ENCODE measurements around the gene EGFR.

Gene EGFR

DNA sequence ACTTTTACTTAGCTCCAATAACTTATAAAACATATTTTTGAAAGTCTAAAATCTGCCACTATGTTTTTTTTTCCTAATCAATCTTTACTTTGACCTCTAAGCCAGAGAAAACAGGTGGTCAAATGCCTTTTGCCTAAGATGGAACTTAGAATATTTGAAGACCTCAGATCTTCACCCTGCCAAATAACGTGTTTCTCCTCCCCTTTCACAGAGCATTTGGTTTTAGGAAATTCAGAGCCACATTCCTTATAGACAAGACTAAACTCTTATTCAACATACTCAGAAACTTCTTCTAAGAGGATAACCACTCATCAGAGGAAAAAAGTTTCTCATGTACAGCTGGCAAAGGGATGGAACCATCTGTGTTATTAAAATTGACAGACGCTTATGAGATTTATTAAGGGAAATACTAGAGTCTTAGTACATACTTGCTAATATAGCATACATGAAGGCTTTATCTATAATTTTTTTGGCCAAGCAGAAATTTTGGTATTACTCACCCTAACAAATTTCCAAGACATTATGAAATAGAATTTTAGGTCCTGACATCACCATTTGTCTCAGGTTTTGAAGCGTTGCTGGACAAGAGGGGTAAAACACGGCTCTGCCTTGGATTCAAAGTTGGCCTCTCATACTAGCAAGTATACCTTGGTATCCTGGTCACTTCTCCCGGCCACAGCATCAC, 2.6 kb upstream of the EGFR start:
- no peak for DNase-seq

DNA sequence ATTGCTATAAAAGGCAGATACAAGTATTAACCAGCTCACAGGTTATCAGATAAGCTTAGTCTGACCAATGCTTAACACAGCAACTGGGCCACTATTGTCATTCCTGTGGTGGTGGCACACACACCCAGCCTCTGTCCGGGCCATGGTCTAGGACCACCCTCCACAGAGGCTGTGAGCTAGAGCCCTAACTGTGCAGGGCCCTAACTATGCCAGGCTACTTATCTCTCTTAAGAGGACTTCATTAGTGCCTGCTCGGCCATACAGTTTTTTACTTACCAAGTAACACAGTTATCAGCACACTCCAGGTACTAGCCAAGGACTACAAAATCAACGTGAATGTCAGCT, 2.1 kb upstream of the EGFR start:
- no peak for DNase-seq

DNA sequence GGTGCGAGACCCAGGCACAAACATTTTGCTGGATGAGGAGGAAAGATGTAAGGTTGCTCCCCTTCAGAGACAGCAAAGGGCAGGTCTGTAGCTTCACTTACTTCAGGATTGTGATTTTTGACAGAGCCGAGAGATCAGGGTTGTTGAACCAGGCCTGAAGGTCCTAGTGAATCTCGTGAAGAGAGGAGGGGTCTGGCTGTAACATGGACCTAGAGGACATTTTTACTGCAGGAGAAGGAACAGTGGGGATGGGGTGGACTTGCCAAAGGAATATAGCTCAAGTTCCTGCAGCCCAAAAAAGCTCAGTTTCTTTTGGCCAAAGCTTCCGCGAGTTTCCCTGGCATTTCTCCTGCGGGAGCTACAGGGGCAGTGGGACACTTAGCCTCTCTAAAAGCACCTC, 976 bp upstream of the EGFR start:
- no peak for DNase-seq

DNA sequence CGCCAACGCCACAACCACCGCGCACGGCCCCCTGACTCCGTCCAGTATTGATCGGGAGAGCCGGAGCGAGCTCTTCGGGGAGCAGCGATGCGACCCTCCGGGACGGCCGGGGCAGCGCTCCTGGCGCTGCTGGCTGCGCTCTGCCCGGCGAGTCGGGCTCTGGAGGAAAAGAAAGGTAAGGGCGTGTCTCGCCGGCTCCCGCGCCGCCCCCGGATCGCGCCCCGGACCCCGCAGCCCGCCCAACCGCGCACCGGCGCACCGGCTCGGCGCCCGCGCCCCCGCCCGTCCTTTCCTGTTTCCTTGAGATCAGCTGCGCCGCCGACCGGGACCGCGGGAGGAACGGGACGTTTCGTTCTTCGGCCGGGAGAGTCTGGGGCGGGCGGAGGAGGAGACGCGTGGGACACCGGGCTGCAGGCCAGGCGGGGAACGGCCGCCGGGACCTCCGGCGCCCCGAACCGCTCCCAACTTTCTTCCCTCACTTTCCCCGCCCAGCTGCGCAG, 424 bp downstream of the EGFR start:
- DNase-seq, result peak; percentile 4

DNA sequence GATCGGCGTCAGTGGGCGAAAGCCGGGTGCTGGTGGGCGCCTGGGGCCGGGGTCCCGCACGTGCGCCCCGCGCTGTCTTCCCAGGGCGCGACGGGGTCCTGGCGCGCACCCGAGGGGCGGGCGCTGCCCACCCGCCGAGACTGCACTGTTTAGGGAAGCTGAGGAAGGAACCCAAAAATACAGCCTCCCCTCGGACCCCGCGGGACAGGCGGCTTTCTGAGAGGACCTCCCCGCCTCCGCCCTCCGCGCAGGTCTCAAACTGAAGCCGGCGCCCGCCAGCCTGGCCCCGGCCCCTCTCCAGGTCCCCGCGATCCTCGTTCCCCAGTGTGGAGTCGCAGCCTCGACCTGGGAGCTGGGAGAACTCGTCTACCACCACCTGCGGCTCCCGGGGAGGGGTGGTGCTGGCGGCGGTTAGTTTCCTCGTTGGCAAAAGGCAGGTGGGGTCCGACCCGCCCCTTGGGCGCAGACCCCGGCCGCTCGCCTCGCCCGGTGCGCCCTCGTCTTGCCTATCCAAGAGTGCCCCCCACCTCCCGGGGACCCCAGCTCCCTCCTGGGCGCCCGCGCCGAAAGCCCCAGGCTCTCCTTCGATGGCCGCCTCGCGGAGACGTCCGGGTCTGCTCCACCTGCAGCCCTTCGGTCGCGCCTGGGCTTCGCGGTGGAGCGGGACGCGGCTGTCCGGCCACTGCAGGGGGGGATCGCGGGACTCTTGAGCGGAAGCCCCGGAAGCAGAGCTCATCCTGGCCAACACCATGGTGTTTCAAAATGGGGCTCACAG, 1.1 kb downstream of the EGFR start:
- no peak for DNase-seq

DNA sequence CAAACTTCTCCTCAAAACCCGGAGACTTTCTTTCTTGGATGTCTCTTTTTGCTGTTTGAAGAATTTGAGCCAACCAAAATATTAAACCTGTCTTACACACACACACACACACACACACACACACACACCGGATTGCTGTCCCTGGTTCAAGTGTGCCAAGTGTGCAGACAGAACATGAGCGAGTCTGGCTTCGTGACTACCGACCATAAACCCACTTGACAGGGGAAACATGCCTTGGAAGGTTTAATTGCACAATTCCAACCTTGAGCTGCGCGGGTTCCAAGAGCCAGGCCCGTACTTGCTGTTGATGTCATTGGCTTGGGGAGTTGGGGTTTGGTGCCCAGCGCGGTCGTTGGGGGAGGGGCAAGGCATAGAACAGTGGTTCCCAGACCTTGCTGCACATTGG, 1.7 kb downstream of the EGFR start:
- no peak for DNase-seq

DNA sequence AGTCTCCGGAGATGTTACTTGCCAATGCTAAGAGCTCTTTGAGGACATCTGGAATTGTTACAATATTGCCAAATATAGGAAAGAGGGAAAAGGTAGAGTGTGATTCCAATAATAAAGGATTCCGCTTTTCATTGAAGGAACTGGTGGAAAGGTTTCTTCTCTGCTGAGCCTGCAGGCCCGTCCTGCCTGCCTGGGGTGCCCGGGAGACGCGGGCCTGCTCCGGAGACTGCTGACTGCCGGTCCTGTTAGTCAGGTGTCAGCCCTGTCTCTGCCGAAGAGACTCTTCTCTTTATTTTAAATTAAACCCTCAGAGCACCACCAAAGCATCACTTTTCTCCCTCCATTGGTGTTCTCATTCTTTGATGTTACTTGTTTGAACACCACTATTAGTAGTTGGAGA, 2.2 kb downstream of the EGFR start:
- DNase-seq, result no peak

DNA sequence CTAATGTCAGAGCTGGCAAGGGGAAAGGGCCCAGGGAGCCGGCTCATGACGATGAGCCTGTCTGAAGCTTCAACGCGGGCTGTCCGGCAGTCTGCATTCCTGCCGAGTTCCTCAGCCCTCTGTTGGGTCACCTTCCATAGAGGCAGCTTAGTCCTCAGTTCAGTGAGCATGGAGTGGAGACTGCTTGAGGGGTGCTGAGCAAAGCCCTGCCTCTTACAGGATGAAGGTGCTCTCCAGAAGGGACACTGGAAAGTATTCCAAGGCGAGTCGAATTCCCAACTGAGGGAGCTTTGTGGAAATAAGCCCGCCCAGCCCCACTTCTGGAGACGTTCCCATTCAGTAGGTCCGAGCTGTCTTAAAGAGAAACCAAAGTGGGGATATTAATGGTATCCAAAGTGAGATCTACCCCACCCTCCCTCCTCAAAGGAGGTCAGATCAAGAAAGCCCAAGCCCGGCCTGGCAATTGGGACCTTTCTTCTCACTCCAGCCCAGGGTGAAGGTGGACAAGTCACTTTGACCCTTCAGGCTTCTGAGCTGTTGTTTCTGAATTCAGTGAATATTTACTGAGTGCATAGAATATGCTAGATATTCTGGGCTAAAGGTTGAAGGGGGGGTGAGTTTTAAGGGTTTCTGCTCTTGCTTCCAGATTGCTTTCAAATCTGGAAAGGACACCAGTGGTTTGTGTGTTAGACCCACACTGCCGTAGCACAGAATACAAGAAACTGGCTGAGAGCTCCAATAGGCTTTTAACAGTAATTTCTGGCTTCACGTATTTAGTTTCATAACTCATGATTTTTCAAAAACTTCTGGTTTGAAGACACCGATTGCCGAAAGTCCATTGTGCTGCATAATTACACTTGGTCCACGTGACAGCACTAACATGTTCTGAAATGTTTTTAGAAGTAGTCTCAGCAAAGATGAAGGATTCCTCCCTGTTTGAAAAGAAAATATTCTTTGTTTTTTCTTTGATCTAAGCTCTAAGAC, 3.5 kb downstream of the EGFR start:
- no peak for DNase-seq

DNA sequence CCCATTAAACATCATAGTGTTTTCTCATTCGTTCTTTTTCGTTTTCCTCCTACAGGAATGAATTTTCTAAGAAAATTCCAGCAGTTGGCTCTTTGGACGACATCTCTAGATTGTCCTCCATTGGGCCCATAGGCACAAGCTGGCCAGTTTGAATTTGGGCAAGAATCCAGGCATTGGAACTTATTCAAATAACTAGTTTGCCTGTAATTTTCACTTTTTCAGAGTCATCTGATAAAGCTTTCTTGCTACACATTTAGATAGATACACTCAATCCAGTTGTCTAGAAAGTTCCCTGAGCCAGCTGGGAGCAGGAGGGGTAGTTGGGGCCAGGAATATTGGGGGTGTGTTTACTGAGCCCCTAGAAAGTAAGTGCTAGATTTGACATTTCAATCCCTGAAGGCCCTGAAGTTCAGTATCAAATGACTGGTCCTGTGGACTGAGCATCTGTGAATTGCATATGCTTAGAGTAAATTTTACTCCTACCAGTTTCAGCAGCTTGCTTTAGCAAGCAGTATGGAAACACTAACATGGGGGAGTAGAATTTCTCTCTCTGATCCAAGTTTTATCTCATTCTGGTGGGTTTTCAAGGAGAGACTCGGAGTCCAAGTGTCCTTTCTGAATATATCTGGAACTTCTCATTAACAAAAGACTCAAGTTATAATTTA, 5.2 kb downstream of the EGFR start:
- peak; percentile 15 for DNase-seq

DNA sequence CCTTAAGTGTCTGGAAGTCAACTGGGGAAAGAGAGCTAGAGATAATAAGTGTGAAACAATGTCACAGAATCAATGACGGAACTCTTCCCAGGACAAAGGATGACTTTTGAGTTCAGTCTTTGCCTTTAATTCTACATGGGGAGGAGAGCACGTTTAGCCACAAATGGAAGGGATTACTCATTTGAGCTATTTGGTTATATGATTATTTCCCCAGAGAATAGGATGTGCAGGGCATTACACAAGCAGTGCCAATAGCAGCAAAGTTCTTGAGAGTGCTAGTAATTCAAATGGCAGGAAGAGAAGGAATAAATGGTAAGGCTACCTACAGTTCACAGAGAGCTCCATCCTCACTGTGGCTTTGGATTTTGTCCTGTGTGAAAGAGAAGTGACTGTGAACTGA, 6.0 kb downstream of the EGFR start:
- no peak for DNase-seq

DNA sequence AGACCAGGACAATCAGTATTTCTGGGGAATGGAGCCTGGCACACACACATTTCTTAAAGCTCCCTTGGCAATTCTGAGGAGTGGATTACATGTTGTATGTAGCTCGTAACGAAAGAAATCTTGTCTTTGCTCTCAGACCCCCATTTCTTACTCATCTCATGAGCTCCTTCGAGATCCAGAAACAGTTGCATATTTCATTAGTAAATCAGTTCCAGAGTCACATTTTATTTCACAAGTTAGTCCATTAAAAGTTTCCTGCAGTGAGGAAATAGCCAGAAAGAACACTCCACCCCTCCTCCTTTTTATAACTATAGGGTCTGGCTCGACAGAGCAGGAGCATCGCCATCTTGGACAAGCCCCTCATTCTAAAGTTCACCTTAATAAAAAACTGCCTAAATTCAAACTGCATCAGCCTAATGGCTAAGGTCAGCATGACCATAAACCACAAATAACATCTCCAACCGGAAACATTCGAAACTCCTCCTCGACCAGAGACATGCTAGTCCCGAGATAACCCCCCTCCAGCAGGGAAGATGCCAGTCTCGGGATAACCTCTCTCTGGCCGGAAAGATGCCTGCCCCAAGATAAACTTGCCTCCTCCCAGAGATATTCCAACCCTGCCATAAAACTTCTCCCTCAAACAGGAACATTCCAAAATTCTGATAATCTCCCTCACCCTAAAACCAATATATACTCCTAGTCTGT, 7.4 kb downstream of the EGFR start:
- no peak for DNase-seq

DNA sequence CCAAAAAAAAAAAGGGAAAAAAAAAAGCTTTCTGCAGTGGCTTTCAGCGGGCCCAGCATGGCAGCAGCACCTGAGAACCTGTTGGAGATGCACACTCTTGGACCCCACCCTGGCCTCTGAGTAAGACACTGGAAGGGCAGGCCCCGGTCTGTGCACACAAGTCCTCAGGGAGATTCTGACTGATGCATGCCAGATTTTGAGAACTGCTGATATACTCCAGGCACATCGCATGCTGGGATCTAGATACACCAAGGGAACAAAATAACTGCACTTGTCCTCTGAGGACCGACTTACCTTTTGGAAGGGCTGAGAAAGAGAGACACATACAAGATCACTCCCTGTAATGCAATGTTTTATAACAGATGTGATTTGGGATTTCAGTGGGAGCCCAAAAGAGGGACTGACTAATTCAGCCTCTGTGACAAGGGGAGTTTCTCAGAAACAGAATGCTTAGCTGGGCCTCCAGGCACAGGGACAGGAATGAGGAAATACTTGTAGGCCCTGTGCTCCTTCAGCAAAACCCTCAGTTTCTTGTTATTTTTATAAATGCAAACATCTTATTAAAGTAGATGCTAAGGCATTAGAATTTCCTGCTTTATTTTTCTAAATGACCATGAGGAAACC, 8.2 kb downstream of the EGFR start:
- no peak for DNase-seq

DNA sequence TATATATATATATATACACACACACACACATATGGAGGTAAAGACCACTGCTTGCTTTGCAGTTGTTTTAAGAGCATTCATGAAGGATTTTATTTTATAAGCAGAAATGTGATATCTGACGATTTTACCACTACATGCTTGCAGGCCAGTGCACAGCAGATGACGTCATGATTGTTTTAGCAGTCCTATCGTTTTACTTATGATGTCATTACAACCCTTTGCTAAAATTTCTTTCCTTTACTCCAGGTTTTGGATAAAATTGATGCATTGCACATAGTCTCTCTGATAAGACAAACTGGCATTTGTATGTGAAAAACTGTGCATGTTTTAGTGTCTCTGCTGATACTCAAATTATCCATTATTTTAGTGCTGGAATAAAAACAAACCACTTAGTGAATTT, 9.2 kb downstream of the EGFR start:
- DNase-seq, result no peak

DNA sequence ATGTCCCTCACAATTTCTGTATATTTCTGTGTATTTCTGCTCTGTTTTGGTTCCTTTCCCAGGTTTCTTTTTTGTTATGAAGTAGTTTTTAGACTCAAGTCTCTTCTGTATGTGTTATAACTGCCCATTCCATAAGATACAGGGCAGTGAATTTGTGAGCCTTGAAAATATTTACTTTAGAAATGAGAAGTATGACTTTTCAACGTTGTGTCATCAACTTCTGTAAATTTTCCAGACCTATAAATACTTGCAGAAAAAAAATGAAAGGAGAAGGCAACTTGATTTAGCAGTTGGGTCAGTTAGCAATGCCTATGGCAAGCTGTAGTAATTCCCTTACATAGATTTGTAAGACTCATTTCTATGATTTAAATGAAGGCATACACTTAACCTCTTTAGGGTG, 11.5 kb downstream of the EGFR start:
- DNase-seq, result no peak

DNA sequence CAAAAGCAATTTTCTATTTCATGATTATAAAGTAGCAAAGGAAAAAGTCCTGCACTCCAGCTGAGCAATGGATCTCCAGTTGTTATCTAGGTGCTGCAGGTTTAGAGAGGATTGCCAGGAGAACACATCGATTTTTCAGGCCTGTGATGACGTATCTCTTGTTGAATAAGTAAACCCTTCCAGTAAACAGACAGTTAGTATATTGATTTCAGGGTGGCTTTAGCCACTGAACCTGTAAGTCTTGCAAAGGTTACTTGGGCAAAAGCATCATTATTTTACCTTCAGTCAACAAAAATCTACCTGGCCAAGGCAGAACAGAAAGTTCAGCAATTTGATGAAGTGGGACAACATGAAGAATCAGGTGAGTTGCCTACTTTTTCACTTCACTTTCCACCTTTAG, 12.3 kb downstream of the EGFR start:
- no peak for DNase-seq

DNA sequence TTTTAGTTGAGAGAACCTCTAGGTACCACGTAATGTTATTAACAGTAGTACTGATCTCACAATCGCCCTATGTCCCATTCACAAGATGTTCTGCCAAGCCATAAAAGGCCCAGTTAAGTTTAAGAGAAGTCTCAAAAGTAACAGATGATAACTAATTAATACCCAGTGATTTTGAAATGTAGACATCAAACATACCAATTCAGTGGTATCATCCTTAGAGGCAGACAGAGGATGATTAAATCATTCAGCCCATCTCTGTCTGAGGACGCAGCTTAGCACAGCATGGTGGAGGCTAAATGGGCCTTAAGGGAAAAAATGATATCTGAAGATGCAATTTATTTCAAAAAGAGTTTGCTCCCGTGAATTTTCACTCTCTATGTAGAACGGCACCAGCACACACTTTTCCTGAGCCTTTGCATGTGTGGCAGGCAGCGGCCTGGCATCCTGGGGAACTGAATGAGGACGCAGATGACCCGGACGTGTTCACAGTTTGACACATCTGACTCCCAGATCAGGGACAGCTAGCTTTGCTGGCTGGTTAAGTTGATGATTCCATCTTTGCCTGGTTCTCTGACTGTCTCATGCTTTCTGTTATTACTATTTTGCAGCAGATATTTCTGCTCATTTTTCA, 13.4 kb downstream of the EGFR start:
- no peak for DNase-seq

DNA sequence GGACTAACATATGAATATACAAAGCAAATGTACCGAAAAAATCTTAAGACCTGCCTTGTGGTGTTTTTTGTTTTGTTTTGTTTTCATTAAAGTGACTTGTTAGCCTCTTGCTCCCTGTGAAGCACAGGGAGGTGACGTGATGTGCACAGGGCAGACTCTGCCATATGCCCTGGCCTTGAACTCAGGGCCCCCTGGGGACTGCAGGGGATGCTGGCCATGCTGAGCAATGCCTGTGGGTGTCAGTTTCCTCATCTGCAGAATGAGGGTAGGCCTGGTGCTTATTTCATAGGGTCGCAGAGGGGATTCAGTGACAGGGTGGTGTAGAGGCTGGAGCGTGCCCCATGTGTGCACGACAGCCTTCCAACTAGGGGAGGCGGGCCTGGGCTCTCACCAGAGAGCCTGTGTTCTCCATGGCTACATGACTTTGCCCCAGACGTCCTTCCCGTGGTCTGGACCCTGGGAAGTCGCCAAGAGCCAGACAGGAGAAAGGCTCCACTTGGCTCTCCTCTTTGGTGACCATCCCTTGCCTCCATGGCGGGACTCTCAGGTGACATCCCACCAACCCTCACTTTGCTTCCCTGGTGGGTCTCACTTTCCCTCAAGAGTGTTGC, 14.5 kb downstream of the EGFR start:
- DNase-seq, result no peak

DNA sequence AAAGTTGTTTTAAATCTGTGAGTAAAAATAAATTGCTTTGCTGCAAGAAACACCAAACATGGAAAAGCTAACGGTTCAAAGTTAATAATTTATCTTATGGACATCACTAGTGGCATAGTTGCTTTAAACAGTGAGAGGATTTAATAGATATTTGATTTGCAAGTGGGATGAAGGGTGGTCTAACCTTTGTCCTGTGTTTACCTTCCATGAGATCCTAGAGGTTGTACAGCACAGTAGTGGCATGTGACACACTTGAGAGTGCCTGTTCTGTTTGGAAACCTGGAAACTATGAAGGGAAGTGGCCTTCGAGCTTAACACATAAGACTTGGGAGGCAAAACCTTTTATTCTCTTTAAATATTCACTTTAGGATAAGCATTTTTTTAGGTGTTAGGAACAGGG, 16.0 kb downstream of the EGFR start:
- no peak for DNase-seq

DNA sequence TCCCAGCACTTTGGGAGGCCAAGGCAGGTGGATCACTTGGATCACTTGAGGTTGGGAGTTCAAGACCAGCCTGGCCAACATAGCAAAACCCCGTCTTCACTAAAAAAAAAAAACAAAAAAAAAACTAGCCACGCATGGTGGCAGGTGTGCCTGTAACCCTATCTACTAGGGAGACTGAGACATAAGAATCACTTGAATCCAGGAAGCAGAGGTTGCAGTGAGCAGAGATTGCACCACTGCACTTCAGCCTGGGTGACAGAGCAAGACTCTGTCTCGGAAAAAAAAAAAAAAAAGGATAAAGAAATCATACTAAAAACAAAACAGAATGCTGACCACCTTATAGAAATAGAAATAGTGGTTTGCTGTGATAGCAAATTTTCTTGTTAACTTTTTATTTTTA, 16.6 kb downstream of the EGFR start:
- peak; percentile 35 for DNase-seq

DNA sequence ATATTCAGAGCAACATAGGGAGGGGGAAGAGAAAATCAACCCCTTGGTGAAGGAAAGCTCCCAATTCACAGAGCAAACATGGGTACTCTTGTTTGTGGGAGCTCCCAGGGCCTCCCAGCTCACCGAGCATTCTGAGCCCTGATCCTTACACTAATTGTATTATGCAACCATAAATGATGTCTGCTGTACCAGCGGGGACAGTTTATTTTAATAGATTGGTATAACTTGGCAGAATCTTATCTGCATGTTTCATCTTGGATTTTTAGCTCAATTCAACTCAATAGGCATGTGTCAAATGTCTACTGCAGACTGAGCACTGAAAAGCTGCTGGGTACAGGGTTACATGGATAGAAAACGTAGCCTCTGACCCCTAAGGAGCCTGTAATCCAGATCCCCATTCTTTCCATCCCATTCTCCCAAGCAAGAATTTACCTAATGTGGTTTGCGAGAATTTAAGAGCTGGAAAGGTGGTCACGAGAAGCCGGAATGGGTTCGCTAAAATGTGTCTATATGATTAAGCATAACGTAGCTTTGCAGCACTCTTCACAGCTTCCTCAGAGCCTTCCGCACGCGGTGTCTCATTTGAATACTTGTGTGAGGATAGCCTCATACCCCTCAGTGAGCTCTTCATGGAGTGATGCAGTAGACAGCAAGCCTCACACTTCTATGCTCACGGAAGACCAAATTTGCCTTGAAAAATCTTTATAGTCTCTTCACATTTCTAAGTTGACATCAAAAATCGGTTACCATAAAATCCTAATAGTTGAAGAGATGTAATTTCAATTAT, 18.3 kb downstream of the EGFR start:
- no peak for DNase-seq
